K562 (cell line): ENCODE data around the gene LRRN3. TPM values are rescaled to one million over a fixed set of nuclear protein-coding genes. Genes with fewer than 3 reads are reported as not detected.

Source experiments
- ARID1B ChIP-seq: fragments of 450-650 bp; IDR thresholded peaks from 2 replicates; pipeline ENCODE4 v1.6.1; 2016; ENCODE audit warnings: antibody characterized with exemption, mild to moderate bottlenecking, inconsistent platforms
- DIDO1 ChIP-seq: fragments of 450-650 bp; IDR thresholded peaks from 2 replicates; pipeline ENCODE4 v1.6.1; 2016; ENCODE audit warnings: low read depth, missing biosample characterization, missing genetic modification characterization
- E2F1 ChIP-seq: sonication (generic); formaldehyde crosslinking; IDR thresholded peaks from 2 replicates; pipeline ENCODE4 v1.8.1; 2023; ENCODE audit warnings: mild to moderate bottlenecking, missing genetic modification reagents, moderate library complexity
- GTF2F1 ChIP-seq: IDR thresholded peaks from 2 replicates; pipeline ENCODE4 v1.6.1; 2011; ENCODE audit warnings: low read depth, low read length, improper control_type of control experiment
- IRF9 ChIP-seq: fragments of 450-650 bp; IDR thresholded peaks from 2 replicates; pipeline ENCODE4 v1.6.1; 2016; ENCODE audit warnings: missing biosample characterization, missing genetic modification characterization
- LCOR ChIP-seq: sonication (generic); formaldehyde crosslinking; IDR thresholded peaks from 2 replicates; pipeline ENCODE4 v1.8.0; 2022; ENCODE audit warnings: mild to moderate bottlenecking, missing genetic modification reagents
- MTF1 ChIP-seq: fragments of 250-450 bp; sonication (Bioruptor Pico); IDR thresholded peaks from 2 replicates; pipeline ENCODE4 v1.9.0; 2021; ENCODE audit warnings: moderate library complexity, mild to moderate bottlenecking, inconsistent platforms, borderline replicate concordance
- NCOR1 ChIP-seq: fragments of 450-650 bp; IDR thresholded peaks from 2 replicates; pipeline ENCODE4 v1.6.1; 2016; ENCODE audit warnings: mild to moderate bottlenecking, moderate library complexity
- RB1 ChIP-seq: fragments of 450-650 bp; IDR thresholded peaks from 2 replicates; pipeline ENCODE4 v1.6.1; 2017; ENCODE audit warnings: low read depth, mild to moderate bottlenecking
- RBFOX2 ChIP-seq: fragments of 200-400 bp; formaldehyde crosslinking; IDR thresholded peaks from 2 replicates; pipeline ENCODE4 v1.6.1; 2017; ENCODE audit warnings: low read depth, mild to moderate bottlenecking, low read length, moderate library complexity
- SAFB ChIP-seq: fragments of 200-400 bp; formaldehyde crosslinking; IDR thresholded peaks from 2 replicates; pipeline ENCODE4 v1.6.1; 2017; ENCODE audit warnings: low read depth, low read length, borderline replicate concordance
- SAP30 ChIP-seq: fragments of 200-600 bp; sonication (generic); IDR thresholded peaks from 2 replicates; pipeline ENCODE4 v1.6.1; 2012; ENCODE audit warnings: borderline replicate concordance, low read depth, mild to moderate bottlenecking, moderate library complexity, low read length, control low read depth, inconsistent platforms; ENCODE audit not compliant: insufficient read depth, poor library complexity, severe bottlenecking
- TAF7 ChIP-seq: fragments of 450-650 bp; IDR thresholded peaks from 2 replicates; pipeline ENCODE4 v1.6.1; 2016; ENCODE audit warnings: missing genetic modification characterization, missing compliant biosample characterization
- TCFL5 ChIP-seq: fragments of 250-450 bp; sonication (Bioruptor Pico); conservative IDR thresholded peaks from 2 replicates; pipeline ENCODE4 v1.6.1; 2021; ENCODE audit warnings: mild to moderate bottlenecking, moderate library complexity, matching md5 sums
- U2AF1 ChIP-seq: fragments of 200-400 bp; formaldehyde crosslinking; optimal IDR thresholded peaks from 2 replicates; pipeline ENCODE3; 2017; ENCODE audit warnings: mild to moderate bottlenecking, low read depth, low read length, moderate library complexity
- YBX1 ChIP-seq: fragments of 450-650 bp; IDR thresholded peaks from 2 replicates; pipeline ENCODE4 v1.7.1; 2016; ENCODE audit warnings: mild to moderate bottlenecking
- ZNF12 ChIP-seq: sonication (generic); formaldehyde crosslinking; IDR thresholded peaks from 2 replicates; pipeline ENCODE4 v1.4.0; 2020; ENCODE audit warnings: mild to moderate bottlenecking, missing genetic modification reagents
- ZNF274 ChIP-seq: IDR thresholded peaks from 2 replicates; pipeline ENCODE4 v1.6.1; 2011; ENCODE audit warnings: low read depth, mild to moderate bottlenecking, low read length, moderate library complexity, borderline replicate concordance
- ZNF668 ChIP-seq: fragments of 250-450 bp; sonication (Bioruptor Pico); IDR thresholded peaks from 2 replicates; pipeline ENCODE4 v1.8.0; 2022; ENCODE audit warnings: mild to moderate bottlenecking, inconsistent platforms
- ZSCAN29 ChIP-seq: fragments of 450-650 bp; IDR thresholded peaks from 2 replicates; pipeline ENCODE4 v1.6.1; 2017
- ZZZ3 ChIP-seq: fragments of 450-650 bp; IDR thresholded peaks from 2 replicates; pipeline ENCODE4 v1.6.1; 2016; ENCODE audit warnings: antibody characterized with exemption, mild to moderate bottlenecking, moderate library complexity
- polyA plus RNA-seq, 8 experiments: library from polyadenylated mRNA; depleted of rRNA in 4 of 8; stranded (reverse) in 5 of 8; unstranded in 3 of 8; fragments of >200 nt; fragmentation: Nextera tagmentation in 2 of 8; fragmentation: Illumina TruSeq in 1 of 8; extraction: Ambion mirVana in 2 of 8; extraction: Trizol in 1 of 8; gene quantifications; 2 replicates each; pipeline versions ENCODE4 v1.2.1 to v1.2.3, GENCODE V29; 2011 to 2014; ENCODE audit warnings: inconsistent platforms in 1 of 8, missing spikeins in 1 of 8
- total RNA-seq, 7 experiments: library from RNA; depleted of rRNA in 6 of 7; stranded (reverse); fragments of >200 nt in 6 of 7; fragmentation: Illumina TruSeq in 2 of 7; extraction: Trizol in 2 of 7; gene quantifications; 2 replicates each; pipeline versions ENCODE4 v1.2.1 to v1.2.3, GENCODE V29; 2011 to 2021; ENCODE audit warnings: low replicate concordance in 1 of 7
- TF ChIP-seq, protein P1 (sequence below): sonication (generic); formaldehyde crosslinking; IDR thresholded peaks from 2 replicates; pipeline ENCODE4 v1.8.1; 2023; ENCODE audit warnings: missing genetic modification reagents, mild to moderate bottlenecking, borderline replicate concordance
- TF ChIP-seq, protein P2 (sequence below): fragments of 450-650 bp; IDR thresholded peaks from 2 replicates; pipeline ENCODE4 v1.6.1; 2017; ENCODE audit warnings: mild to moderate bottlenecking, moderate library complexity

LRRN3 gene
- total and polyA plus RNA-seq, 9 of the 15 experiments (the other 6 are each of a cell fraction or from before 2014, with no cell fraction given), result 0.05 to 1.00 (median 0.20) TPM; not detected in 1

DNA sequence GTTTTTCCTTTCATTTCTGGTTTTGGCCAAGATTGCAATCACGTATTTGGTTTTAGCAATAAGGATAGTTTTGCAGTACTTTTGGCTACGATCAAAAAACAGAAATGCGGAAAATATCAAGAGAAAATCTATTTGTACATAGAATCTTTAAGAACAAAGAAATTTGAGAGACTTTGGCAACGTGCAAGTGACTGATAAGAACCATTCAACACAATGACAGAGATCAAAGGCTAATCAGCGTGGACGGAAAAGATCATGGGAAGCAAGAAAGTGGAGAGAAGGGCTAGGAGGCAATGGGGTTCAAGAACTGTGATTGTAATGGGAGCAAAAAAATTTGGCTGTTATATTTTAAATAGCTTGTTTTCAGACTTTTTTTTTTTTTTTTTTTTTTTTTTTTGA lies 16.2 kb upstream of the LRRN3 start (continued):
- TF ChIP-seq, protein P1, sequence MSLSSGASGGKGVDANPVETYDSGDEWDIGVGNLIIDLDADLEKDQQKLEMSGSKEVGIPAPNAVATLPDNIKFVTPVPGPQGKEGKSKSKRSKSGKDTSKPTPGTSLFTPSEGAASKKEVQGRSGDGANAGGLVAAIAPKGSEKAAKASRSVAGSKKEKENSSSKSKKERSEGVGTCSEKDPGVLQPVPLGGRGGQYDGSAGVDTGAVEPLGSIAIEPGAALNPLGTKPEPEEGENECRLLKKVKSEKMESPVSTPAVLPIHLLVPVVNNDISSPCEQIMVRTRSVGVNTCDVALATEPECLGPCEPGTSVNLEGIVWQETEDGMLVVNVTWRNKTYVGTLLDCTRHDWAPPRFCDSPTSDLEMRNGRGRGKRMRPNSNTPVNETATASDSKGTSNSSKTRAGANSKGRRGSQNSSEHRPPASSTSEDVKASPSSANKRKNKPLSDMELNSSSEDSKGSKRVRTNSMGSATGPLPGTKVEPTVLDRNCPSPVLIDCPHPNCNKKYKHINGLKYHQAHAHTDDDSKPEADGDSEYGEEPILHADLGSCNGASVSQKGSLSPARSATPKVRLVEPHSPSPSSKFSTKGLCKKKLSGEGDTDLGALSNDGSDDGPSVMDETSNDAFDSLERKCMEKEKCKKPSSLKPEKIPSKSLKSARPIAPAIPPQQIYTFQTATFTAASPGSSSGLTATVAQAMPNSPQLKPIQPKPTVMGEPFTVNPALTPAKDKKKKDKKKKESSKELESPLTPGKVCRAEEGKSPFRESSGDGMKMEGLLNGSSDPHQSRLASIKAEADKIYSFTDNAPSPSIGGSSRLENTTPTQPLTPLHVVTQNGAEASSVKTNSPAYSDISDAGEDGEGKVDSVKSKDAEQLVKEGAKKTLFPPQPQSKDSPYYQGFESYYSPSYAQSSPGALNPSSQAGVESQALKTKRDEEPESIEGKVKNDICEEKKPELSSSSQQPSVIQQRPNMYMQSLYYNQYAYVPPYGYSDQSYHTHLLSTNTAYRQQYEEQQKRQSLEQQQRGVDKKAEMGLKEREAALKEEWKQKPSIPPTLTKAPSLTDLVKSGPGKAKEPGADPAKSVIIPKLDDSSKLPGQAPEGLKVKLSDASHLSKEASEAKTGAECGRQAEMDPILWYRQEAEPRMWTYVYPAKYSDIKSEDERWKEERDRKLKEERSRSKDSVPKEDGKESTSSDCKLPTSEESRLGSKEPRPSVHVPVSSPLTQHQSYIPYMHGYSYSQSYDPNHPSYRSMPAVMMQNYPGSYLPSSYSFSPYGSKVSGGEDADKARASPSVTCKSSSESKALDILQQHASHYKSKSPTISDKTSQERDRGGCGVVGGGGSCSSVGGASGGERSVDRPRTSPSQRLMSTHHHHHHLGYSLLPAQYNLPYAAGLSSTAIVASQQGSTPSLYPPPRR (CRISPR knock-in tag), result no peak
- TF ChIP-seq ARID1B, result peak; percentile 87
- no peak for TF ChIP-seq TCFL5 (CRISPR knock-in tag)
- TF ChIP-seq IRF9 (tag), result no peak
- no peak for TF ChIP-seq TAF7 (tag)
- TF ChIP-seq ZNF274, result no peak
- TF ChIP-seq E2F1 (CRISPR knock-in tag), result no peak
- TF ChIP-seq, protein P2, sequence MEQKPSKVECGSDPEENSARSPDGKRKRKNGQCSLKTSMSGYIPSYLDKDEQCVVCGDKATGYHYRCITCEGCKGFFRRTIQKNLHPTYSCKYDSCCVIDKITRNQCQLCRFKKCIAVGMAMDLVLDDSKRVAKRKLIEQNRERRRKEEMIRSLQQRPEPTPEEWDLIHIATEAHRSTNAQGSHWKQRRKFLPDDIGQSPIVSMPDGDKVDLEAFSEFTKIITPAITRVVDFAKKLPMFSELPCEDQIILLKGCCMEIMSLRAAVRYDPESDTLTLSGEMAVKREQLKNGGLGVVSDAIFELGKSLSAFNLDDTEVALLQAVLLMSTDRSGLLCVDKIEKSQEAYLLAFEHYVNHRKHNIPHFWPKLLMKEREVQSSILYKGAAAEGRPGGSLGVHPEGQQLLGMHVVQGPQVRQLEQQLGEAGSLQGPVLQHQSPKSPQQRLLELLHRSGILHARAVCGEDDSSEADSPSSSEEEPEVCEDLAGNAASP, result no peak
- no peak for TF ChIP-seq RBFOX2
- TF ChIP-seq ZZZ3, result no peak
- no peak for TF ChIP-seq ZNF12 (CRISPR knock-in tag)
- TF ChIP-seq RB1, result no peak
- no peak for TF ChIP-seq ZNF668
- TF ChIP-seq SAP30, result no peak
- TF ChIP-seq SAFB, result no peak
- TF ChIP-seq MTF1 (CRISPR knock-in tag), result no peak
- no peak for TF ChIP-seq DIDO1 (tag)
- TF ChIP-seq NCOR1, result peak; percentile 62
- no peak for TF ChIP-seq YBX1
- TF ChIP-seq U2AF1, result no peak
- no peak for TF ChIP-seq GTF2F1
- no peak for TF ChIP-seq ZSCAN29
- no peak for TF ChIP-seq LCOR (CRISPR knock-in tag)
